GM23248 (cell line): Measurements from ENCODE around the gene ABCC3.

Experiments used
- EZH2 ChIP-seq: fragments of 200-600 bp; sonication (generic); IDR thresholded peaks from 2 replicates; pipeline ENCODE4 v1.6.1; 2018; ENCODE audit warnings: antibody characterized with exemption, mild to moderate bottlenecking; ENCODE audit not compliant: insufficient read depth, poor library complexity, severe bottlenecking
- EZH2phosphoT487 ChIP-seq: fragments of 200-600 bp; sonication (generic); IDR thresholded peaks from 2 replicates; pipeline ENCODE4 v1.6.1; 2018; ENCODE audit warnings: antibody characterized with exemption, moderate library complexity, mild to moderate bottlenecking, low read depth; ENCODE audit not compliant: insufficient read depth

- TF ChIP-seq EZH2phosphoT487 (no peak), EZH2 (no peak)
Observed at GRCh38 chr17:50710650-50711049, 76.0 kb downstream of the ABCC3 start.
